HCEC 1CT (cell line): Measurements from ENCODE around the gene L3MBTL3.
A peak's percentile ranks its signal among the peaks of the same experiment; 100 is the strongest.

Experiments
- DNase-seq: peaks from one replicate; pipeline ENCODE4 v3.0.0-alpha.2; 2017

L3MBTL3 gene

GRCh38 chr6:130029163-130029562, 10.8 kb downstream of the L3MBTL3 start:
- no peak for DNase-seq

DNA sequence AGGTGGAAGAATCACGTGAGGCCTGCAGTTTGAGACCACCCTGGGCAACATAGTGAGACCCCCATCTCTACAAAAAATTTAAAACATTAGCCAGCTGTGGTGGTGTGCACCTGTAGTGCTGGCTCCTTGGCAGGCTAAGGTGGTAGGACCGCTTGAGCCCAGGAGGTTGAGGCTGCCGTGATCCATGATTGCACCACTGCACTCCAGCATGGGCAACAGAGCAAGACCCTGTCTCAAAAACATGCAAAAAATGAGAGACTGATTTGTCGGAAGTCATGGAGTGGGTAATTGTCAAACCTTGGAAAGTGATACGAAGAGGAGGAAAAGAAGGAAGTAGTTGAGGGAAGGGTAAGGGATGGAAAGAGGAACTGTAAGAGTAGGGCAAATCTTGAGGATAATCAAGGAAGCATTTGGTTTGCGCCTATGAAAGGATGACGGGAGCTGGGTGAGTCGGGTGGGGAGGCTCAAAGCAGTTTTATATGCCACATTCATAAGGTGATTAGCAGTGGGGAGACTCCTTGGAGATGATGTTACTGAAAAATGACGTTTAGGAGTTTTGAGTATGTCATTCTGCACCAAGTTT, 14.5 kb downstream of the L3MBTL3 start:
- no peak for DNase-seq

DNA sequence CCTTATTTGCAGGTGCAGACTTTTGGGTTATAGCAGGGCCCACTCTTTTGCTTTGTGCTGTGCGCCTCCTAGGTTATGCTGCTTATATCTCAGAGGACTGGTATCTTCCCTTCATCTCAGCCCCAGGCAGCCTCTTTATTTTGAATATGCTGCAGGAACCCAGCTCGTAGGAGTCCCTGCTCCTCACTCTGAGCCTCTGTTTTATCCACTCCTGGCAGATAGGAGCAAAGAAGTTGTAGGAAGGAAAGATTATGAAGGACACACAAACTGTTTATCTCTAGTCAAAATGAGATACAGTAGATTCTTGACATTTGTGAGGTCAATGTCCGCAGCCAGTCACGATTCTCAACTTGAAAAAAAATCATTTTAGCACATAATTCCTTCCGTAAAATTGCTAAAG, 15.6 kb downstream of the L3MBTL3 start:
- no peak for DNase-seq

- DNase-seq = peak; percentile 77
Observed at GRCh38 chr6:130034378-130035146, 16.2 kb downstream of the L3MBTL3 start.

GRCh38 chr6:130035211-130035610, 16.8 kb downstream of the L3MBTL3 start:
- no peak for DNase-seq

DNA sequence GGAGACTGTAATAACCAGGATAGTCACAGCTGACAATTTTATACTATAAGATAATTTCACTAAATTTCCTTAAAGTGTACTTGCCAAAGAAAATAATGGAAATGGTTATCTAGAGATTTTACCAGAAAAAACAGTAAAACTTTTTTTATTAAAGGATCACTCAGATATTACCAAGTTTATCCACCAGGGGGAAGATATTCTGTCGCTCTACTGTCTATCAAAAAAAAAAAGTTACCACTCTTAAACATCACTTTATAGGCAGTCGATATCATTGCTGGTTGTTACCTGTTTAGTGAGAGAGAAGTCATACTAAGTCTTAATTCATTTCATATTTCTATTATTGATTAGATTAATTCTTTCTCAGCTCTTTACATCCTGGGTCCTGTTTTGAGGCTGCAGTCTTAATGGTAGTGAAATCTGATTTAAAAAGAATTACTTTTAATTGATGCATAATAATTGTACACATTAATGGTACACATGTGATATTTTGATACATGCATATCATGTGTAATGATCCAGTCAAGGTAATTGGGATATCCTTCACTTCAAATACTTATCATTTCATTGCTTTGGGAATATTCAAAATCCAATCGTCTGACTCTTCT, 18.9 kb downstream of the L3MBTL3 start:
- no peak for DNase-seq

GRCh38 chr6:130041594-130041993, 23.2 kb downstream of the L3MBTL3 start:
- no peak for DNase-seq

GRCh38 chr6:130043344-130043743, 25.0 kb downstream of the L3MBTL3 start:
- no peak for DNase-seq

DNA sequence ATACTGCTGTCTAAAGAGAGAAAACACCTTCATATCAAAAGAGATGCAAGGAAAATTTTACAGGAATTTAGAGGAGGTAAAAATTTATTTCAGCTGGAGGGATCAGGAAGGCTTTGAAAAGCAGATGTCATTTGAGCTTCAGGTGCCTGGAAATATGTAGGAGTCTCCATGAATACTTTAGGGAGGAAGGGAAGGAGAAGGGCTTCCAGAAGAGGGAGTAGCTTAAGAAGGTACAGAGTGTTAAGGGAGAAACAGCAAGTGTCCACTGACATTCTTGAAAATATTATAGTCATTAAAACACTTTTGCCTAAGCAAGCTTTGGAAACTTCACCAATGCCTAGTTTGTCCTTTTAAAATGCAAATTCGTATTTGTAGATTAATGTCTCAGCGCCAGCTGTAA, 27.2 kb downstream of the L3MBTL3 start:
- DNase-seq = no peak

- DNase-seq = peak; percentile 64
Observed at GRCh38 chr6:130046671-130047070, 28.3 kb downstream of the L3MBTL3 start.

GRCh38 chr6:130047088-130047995, 29.0 kb downstream of the L3MBTL3 start:
- no peak for DNase-seq

GRCh38 chr6:130050230-130050629, 31.8 kb downstream of the L3MBTL3 start:
- no peak for DNase-seq

GRCh38 chr6:130054725-130055124, 36.3 kb downstream of the L3MBTL3 start:
- no peak for DNase-seq

DNA sequence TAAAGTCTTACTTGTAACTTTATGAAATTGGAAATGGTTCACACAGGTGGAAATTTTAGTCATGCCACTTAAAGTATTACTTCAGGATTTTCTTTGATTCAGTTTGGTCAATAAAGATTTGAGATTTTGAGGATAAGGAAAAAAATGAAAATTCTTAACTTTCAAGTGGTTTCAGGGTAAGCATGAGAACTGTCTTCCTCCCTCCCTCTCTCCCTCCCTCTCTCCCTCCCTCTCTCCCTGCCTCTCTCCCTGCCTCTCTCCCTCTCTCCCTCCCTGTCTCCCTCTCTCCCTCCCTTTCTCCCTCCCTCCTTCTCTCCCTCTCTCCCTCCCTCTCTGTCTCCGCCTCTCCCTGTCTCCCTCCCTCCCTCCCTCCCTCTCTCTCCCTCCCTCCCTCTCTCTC, 36.9 kb downstream of the L3MBTL3 start:
- no peak for DNase-seq

DNA sequence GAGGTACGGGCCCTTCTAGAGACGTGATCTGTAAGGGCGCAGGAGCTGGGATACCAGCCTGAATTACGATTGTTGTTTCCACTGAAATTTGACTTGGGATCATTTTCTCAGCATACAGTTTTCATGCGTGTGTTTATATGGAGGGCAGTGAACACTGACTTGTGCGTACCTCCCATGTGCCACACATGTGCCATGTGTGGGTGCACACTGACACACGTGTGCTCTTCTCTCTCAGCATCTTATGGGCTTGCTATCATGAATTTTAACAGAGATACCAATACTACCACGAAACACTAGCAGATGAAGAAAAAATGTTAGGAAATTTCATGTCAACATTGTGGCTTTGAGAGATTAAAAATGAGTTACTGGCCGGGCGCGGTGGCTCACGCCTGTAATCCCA, 39.1 kb downstream of the L3MBTL3 start:
- DNase-seq = no peak

- no peak for DNase-seq
Observed at GRCh38 chr6:130063806-130064205, 45.4 kb downstream of the L3MBTL3 start.

GRCh38 chr6:130065609-130066156, 47.3 kb downstream of the L3MBTL3 start:
- DNase-seq = no peak

GRCh38 chr6:130069485-130069884, 51.1 kb downstream of the L3MBTL3 start:
- no peak for DNase-seq

GRCh38 chr6:130070326-130070725, 51.9 kb downstream of the L3MBTL3 start:
- DNase-seq = no peak

GRCh38 chr6:130070792-130071191, 52.4 kb downstream of the L3MBTL3 start:
- DNase-seq = no peak

DNA sequence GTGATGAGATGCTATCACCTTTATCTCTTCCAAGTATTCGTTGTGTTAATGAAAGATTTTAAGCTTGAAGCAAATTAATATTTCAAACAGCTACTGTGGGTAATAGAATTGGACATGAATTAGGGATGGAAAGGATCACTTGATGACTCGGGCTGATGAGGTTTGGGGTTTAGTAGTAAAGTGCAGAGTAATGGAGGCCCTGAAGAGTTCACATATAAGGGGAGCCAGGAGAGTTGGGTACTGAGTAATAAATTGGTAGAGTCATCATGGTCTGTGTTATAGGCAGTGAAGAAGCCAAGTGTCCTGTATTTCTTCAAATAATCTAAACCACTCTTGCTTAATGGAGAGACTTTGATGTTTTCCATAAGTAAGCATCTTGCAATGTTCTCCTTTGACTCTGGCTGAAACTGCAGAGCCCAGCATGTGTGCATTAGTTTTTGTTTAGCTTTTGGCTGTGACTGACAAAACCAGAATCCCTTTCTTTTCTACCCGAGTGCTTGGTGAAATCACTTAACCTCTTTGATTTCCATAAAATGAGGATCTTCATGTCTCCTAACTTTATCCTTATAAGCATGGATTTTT, 57.6 kb downstream of the L3MBTL3 start:
- no peak for DNase-seq

GRCh38 chr6:130076512-130076911, 58.1 kb downstream of the L3MBTL3 start:
- no peak for DNase-seq

DNA sequence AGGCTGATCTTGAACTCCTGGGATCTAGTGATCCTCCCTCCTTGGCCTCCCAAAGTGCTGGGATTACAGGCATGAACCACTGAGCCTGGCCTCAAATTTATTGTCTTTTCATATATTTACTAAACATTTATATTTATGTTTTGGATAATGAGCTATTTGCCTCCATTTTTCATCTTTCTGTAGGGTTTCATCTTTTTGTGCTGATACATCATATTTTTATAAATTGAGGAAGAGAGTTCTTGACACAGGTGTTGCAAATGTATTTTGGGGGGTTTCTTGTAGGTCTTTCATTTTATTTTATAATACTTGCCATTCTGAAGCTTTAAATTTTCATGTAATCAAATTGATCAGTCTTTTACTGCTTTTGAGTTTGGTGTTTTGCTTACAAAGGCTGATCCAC, 72.4 kb downstream of the L3MBTL3 start:
- DNase-seq = no peak
